Choroid plexus epithelial cell (primary cell): ENCODE results near the gene ENPP3.

Source experiments
- DNase-seq: peaks from one replicate; pipeline ENCODE4 v3.0.0-alpha.2; 2010; ENCODE audit warnings: low read depth
- H3K4me3 ChIP-seq: 2 replicates; pipeline ENCODE4 v1.5.1; 2011; ENCODE audit warnings: low read depth, mild to moderate bottlenecking, control low read depth, low read length, moderate library complexity
- CTCF ChIP-seq: conservative IDR thresholded peaks from 2 replicates; pipeline ENCODE4 v1.5.1; 2011; ENCODE audit warnings: low read depth, mild to moderate bottlenecking, control low read depth, inconsistent platforms, low read length, moderate library complexity

ENPP3 gene

GRCh38 chr6:131721161-131721560, 84.1 kb downstream of the ENPP3 start:
- H3K4me3 ChIP-seq, result no peak overlapping the region
- DNase-seq, result no peak
- TF ChIP-seq CTCF, result no peak

- H3K4me3 ChIP-seq, result no peak overlapping the region
- no peak for TF ChIP-seq CTCF
- no peak for DNase-seq
Measured at GRCh38 chr6:131724114-131724513, 87.0 kb downstream of the ENPP3 start.

GRCh38 chr6:131727467-131727866, 90.4 kb downstream of the ENPP3 start:
- H3K4me3 ChIP-seq, result no peak overlapping the region
- DNase-seq, result no peak
- TF ChIP-seq CTCF, result no peak

GRCh38 chr6:131727868-131728267, 90.8 kb downstream of the ENPP3 start:
- no peak overlapping the region for H3K4me3 ChIP-seq
- DNase-seq, result no peak
- TF ChIP-seq CTCF, result no peak

- no peak for DNase-seq
- TF ChIP-seq CTCF, result no peak
- no peak overlapping the region for H3K4me3 ChIP-seq
Measured at GRCh38 chr6:131728296-131728939, 91.3 kb downstream of the ENPP3 start.

- DNase-seq, result no peak
- TF ChIP-seq CTCF, result no peak
Measured at GRCh38 chr6:131729550-131729949, 92.4 kb downstream of the ENPP3 start.

GRCh38 chr6:131730264-131730663, 93.2 kb downstream of the ENPP3 start:
- no peak for DNase-seq
- H3K4me3 ChIP-seq, result no peak overlapping the region
- TF ChIP-seq CTCF, result no peak

More at GRCh38 chr6:131729550-131729949, 92.4 kb downstream of the ENPP3 start:
- no peak overlapping the region for H3K4me3 ChIP-seq
